Progenitor cell of endocrine pancreas (in vitro differentiated cells): ENCODE data around the gene CDKN2B. TPM values are rescaled to one million over a fixed set of nuclear protein-coding genes. Genes with fewer than 3 reads are reported as not detected.

Source experiments
- DNase-seq: peaks from one replicate; pipeline ENCODE4 v3.0.0; 2021; ENCODE audit warnings: low spot score; ENCODE audit not compliant: unreplicated experiment
- H3K27ac Mint-ChIP-seq: 2 replicates; pipeline ENCODE4 v1.8.0; 2021; ENCODE audit warnings: mild to moderate bottlenecking, moderate library complexity, mixed read lengths
- H3K27me3 Mint-ChIP-seq: 2 replicates; pipeline ENCODE4 v1.8.0; 2021; ENCODE audit warnings: mixed read lengths
- H3K36me3 Mint-ChIP-seq: 2 replicates; pipeline ENCODE4 v1.8.0; 2022; ENCODE audit warnings: mixed read lengths; ENCODE audit not compliant: insufficient read depth
- H3K4me1 Mint-ChIP-seq: 2 replicates; pipeline ENCODE4 v1.8.0; 2021; ENCODE audit warnings: low read depth, mixed read lengths
- H3K4me3 Mint-ChIP-seq: 2 replicates; pipeline ENCODE4 v1.8.0; 2021; ENCODE audit warnings: low read depth, mild to moderate bottlenecking, moderate library complexity, mixed read lengths
- H3K9me3 Mint-ChIP-seq: 2 replicates; pipeline ENCODE4 v1.8.0; 2021; ENCODE audit warnings: low read depth, mixed read lengths
- CTCF ChIP-seq: fragments of 200-600 bp; sonication (generic); IDR thresholded peaks from one replicate; pipeline ENCODE4 v1.5.0; 2021; ENCODE audit warnings: antibody characterized with exemption, mild to moderate bottlenecking; ENCODE audit not compliant: unreplicated experiment
- total RNA-seq: library from RNA; stranded (reverse); gene quantifications from 2 replicates; pipeline ENCODE4 v1.2.1, GENCODE V29; 2021

The CDKN2B gene
- total RNA-seq, 1 donor from 2014 or later = 1.2 TPM

DNA sequence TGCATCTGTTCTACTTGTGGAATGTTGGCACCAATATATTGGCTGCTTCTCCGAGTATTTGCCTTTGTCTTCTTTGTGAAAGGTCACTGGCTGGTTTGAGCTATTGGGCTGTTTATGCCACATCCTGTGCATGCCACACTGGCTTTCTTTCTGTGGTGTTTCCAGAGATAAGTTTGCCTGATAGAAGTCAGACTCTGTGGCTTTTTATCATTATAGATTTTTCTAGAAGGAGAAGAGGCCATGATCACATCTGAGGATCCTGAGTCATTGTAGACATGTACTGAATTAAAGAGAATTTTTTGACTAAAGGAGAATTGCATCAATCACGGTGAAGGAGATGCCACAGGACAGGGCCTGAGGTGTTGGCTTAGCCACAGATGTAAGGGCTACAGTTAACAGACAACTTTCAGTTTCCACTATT lies 26.5 kb upstream of the CDKN2B start:
- TF ChIP-seq CTCF = no peak
- Mint-ChIP-seq H3K4me1 (no peaks in the 10 kb centered on the region), H3K9me3 (no peaks in the 10 kb centered on the region), H3K4me3 (no peak overlapping the region), H3K36me3 (no peaks in the 10 kb centered on the region), H3K27ac (no peak overlapping the region), H3K27me3 (peaks cover 3% of the 10 kb centered on the region)
- DNase-seq = no peak

DNA sequence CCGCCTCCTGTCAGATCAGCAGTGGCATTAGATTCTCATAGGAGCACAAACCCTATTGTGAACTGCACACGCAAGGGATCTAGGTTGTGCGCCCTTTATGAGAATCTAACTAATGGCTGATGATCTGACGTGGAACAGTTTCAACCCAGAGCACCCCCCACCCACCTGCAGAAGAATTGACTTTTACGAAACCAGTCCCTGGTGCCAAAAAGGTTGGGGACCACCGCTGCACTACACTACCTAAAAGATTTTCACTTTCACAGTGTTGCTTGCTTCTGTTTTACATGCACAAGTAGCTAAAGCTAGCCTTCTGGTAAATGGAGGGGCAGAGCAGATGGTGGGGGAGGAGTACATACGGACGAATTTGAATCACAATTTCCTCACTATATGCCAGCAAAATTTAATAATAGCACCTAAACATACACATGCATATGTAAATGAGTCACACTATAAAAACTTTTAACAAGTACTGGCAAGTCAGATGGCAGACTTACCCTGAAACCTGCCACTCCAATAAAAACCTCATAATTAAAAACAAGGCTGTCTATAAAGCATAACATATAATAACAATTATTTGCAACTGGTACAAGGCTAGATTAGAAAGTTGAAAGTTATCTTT lies 24.0 kb upstream of the CDKN2B start:
- no peak overlapping the region for H3K4me3 Mint-ChIP-seq
- no peak for TF ChIP-seq CTCF
- no peak overlapping the region for H3K27ac Mint-ChIP-seq
- H3K36me3 Mint-ChIP-seq = no peaks in the 10 kb centered on the region
- no peak for DNase-seq
- no peaks in the 10 kb centered on the region for H3K4me1 Mint-ChIP-seq
- H3K27me3 Mint-ChIP-seq = peaks cover 7% of the 10 kb centered on the region
- no peaks in the 10 kb centered on the region for H3K9me3 Mint-ChIP-seq

GRCh38 chr9:22031655-22032411 lies 22.7 kb upstream of the CDKN2B start:
- no peaks in the 10 kb centered on the region for H3K9me3 Mint-ChIP-seq
- H3K27ac Mint-ChIP-seq = no peak overlapping the region
- no peak for TF ChIP-seq CTCF
- no peak overlapping the region for H3K4me3 Mint-ChIP-seq
- no peaks in the 10 kb centered on the region for H3K36me3 Mint-ChIP-seq
- no peaks in the 10 kb centered on the region for H3K4me1 Mint-ChIP-seq
- no peak for DNase-seq
- peaks cover 7% of the 10 kb centered on the region for H3K27me3 Mint-ChIP-seq

GRCh38 chr9:22030101-22030598 lies 21.0 kb upstream of the CDKN2B start:
- H3K9me3 Mint-ChIP-seq = no peaks in the 10 kb centered on the region
- no peak for TF ChIP-seq CTCF
- peaks cover 7% of the 10 kb centered on the region for H3K27me3 Mint-ChIP-seq

DNA sequence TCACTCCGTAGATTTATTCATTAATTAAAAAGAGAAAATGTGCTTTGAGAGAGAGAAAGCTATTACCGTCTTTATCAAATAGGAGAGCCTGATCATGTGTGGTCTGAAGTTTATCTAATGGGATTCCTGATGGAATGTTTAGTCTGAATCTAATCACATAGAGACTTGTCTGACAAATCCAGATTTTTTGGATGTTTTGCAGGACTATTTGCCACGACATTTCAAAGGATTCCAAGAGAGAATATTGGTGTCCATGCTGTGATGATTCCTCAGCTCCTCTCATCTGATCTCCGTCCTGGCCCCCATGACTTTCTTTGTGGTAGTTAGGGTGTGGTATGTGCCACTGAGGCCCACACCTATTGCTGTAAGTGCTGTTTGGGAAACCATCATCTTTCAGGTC lies 20.1 kb upstream of the CDKN2B start:
- no peak for DNase-seq
- H3K36me3 Mint-ChIP-seq = no peaks in the 10 kb centered on the region
- H3K4me1 Mint-ChIP-seq = no peaks in the 10 kb centered on the region
- no peak for TF ChIP-seq CTCF
- no peak overlapping the region for H3K27ac Mint-ChIP-seq
- H3K4me3 Mint-ChIP-seq = no peak overlapping the region
- no peaks in the 10 kb centered on the region for H3K9me3 Mint-ChIP-seq
- H3K27me3 Mint-ChIP-seq = peaks cover 7% of the 10 kb centered on the region

More at GRCh38 chr9:22030101-22030598, 21.0 kb upstream of the CDKN2B start:
- Mint-ChIP-seq H3K36me3 (no peaks in the 10 kb centered on the region), H3K4me3 (no peak overlapping the region), H3K4me1 (no peaks in the 10 kb centered on the region), H3K27ac (no peak overlapping the region)
- no peak for DNase-seq
